Renal pelvis (tissue), 4 donors: ENCODE measurements around the gene CPD. TPM values are rescaled to one million over a fixed set of nuclear protein-coding genes. Genes with fewer than 3 reads are reported as not detected.
A peak's percentile ranks its signal among the peaks of the same experiment; 100 is the strongest.
"Not testable (repeated sequence)": the region's sequence is repeated elsewhere in the genome, so short reads cannot be mapped to it uniquely, and the experiment has no call there.

Experiments used
- DNase-seq: peaks from one replicate; pipeline ENCODE4 v3.0.0-alpha.2; 2013
- polyA plus RNA-seq, 3 donors: library from polyadenylated mRNA; unstranded; fragments of 120-200 nt; gene quantifications; one replicate each; pipeline ENCODE4 v1.2.1, GENCODE V29; 2013; ENCODE audit not compliant: insufficient read length in 3 of 3

Gene CPD
- polyA plus RNA-seq, 3 donors, result 86.8 to 91.6 (median 88.9) TPM

GRCh38 chr17:30422171-30422570 lies 43.4 kb downstream of the CPD start:
- DNase-seq, result no peak

GRCh38 chr17:30424471-30424870 lies 45.7 kb downstream of the CPD start:
- no peak for DNase-seq

GRCh38 chr17:30426292-30426691 lies 47.6 kb downstream of the CPD start:
- DNase-seq, result no peak

DNA sequence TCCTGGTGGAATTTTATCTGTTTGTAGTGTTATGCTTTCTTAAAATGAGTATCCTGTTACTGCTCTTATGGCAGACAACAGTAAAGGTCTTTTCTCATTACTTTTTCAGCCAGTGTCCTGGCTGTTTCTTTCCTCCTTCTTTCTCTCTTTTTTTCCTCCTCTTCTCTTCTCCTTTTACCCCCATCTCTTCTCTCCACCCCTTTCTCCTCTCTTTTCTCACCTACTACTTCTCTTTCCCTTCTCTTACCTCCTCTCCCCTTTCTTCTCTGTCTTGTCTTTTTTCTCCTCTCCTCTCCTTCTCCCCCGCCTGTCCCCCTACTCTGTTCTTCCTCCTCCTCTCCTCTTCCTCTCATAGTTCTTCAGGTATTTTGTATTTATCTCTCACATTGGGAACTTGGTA lies 48.9 kb downstream of the CPD start:
- no peak for DNase-seq

DNA sequence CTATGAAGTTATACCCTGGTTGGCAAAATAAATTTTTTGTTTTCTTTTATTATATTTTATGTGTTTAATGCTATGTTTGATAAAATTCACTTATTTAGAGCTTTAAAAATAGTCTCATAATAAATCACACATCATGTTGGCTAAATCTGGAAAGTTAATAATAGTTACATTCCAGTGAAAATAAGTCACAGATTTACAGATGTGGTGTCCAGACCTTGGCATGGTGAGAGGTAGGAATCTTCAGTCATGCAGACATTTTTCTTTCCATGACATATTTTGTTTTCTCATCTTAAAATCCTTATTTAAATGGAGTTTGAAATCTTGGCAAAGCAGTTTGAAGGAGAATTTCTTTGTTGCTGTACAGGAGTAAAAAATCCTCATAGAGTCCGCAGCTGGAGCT lies 50.4 kb downstream of the CPD start:
- no peak for DNase-seq

DNA sequence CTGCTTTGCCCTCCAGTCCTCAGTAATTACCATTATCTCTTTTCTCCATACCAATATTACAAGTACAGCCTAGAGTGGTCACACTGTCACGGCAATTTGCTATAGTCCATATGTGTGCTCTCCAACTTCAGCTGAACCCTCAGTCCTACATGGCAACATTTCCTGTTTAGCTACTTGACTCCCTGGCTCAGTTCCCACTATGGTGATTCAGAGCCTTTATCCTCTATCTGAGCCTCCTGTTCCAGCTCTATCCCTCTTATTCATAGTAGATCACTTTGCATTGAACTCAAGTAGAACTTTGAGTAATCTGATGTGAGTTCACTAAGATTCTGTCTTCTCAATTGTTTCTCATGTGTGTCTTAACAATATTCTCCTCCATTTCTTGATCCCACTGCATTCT lies 54.8 kb downstream of the CPD start:
- no peak for DNase-seq

DNA sequence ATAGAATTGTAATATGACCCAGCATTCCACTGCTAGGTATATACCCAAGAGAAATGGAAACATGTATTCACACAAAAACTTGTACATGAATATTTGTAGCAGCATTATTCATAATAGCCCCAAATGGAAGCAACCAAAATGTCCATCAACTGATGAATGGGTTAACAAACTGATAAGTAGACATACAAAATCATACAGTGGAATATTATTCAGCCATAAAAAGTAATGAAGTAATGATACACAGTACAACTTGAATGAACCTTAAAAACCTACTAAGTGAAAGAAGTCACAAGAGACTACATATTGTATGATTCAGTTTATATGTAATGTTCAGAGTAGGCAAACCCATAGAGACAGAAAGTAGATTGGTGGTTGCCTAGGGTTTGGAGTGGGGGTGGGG lies 58.0 kb downstream of the CPD start:
- no peak for DNase-seq

DNA sequence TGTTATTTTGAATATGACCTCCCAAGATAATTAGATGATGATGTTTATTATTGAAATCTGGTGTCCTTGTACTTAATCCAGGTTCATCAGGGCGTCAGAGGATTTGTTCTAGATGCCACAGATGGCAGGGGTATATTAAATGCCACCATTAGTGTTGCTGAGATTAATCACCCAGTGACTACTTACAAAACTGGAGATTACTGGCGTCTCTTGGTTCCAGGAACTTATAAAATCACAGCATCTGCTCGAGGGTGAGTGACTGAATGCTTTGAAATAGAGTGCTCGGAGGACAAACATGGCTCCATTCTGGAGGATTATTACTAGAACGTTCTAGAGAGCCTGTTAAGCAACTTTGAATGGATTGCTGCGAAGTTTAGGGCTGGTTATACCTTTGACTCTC lies 65.0 kb downstream of the CPD start:
- DNase-seq, result no peak

- DNase-seq, result not testable (repeated sequence)
These were observed 67.9 kb downstream of the CPD start for GRCh38 chr17:30446640-30447039.

DNA sequence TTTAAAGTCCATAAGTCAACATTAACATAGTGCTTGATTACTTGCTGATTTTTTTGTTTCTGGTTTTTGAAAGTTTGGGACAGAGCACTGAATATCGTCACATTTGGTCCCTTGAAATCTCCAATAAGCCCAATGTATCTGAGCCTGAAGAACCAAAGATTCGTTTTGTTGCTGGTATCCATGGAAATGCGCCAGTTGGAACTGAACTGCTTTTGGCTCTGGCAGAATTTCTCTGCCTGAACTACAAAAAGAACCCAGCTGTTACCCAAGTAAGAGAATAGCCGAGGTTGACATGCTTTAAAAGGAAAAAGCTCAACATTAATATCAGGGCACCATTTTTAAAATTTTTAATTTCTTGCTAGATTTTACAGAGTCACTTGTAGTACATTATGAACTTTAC lies 70.8 kb downstream of the CPD start:
- DNase-seq, result no peak

- no peak for DNase-seq
These were observed 71.6 kb downstream of the CPD start for GRCh38 chr17:30450125-30451027.

GRCh38 chr17:30454635-30455034 lies 75.9 kb downstream of the CPD start:
- no peak for DNase-seq

DNA sequence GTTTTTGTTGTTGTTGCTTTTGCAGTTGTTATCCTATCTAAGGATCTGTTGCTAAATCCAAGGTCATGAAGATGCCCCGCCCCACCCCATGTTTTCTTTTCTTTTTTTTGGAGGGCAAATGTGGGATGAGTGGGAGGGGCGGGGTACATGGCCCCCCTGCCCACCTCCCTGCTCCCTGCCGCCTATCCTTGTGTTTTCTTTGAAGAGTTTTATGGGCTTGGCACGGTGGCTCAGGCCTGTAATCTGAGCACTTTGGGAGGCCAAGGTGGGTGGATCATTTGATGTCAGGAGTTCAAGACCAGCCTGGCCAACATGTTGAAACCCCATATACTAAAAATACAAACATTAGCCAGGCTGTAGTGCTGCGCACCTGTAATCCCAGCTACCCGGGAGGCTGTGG lies 79.6 kb downstream of the CPD start:
- no peak for DNase-seq

DNA sequence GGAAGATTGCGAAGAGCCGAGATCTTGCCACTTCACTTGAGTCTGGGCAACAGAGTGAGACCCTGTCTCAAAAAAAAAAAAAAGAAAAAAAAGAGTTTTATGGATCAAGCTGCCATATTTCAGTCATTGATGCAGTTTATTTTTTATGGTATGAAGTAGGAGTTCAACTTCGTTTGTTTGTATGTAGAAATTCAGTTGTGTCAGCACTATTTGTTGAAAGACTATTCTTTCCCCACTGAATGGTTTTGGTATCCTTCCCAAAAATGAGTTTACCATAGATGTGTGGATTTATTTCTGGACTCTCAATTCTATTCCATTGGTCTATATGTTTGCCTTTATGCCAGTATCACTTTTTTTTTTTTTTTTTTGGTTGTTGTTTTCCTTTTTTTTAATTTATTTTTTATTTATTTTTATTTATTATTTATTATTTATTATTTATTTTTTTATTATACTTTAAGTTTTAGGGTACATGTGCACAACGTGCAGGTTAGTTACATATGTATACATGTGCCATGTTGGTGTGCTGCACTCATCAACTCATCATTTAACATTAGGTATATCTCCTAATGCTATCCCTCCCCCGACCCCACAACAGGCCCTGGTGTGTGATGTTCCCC lies 80.2 kb downstream of the CPD start:
- DNase-seq, result not testable (repeated sequence)

DNA sequence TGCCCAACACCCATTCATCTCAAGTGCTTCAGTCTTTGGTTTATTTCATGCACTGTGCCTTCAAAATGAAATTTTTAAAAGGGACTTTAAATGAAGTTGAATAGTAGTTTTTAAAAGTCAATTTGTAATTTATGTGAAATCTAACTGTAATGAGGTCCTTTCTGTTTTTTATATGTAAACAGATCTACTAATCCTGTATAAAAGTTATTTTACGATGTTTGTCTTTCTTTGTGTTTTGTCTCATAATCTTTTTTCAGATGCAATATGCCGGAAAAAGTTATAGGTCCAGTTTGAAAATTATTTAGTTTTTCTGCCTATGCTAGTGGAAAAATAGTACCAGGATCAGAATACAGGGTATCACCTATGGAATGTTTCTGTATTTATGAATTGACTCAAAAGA lies 89.7 kb downstream of the CPD start:
- no peak for DNase-seq

- no peak for DNase-seq
These were observed 93.6 kb downstream of the CPD start for GRCh38 chr17:30472238-30472890.

DNA sequence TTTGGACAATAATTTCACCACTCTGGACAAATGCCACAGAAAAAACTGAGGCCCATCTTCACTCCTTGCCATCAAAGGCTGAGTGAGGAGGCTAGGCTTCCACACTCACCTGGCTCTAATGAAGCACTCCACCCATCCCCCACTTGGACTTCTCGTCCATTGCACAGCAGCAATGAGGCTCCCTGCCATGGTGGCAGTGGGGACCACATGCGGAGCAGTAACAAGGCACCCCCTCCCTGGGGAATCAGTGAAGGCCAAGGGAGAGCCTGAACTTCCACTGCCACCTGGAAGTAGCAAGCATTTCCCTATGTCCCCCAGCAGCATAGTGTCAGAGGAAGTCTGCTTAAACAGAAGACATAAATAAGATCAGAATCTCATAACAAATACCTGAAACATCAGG lies 96.5 kb downstream of the CPD start:
- DNase-seq, result no peak

DNA sequence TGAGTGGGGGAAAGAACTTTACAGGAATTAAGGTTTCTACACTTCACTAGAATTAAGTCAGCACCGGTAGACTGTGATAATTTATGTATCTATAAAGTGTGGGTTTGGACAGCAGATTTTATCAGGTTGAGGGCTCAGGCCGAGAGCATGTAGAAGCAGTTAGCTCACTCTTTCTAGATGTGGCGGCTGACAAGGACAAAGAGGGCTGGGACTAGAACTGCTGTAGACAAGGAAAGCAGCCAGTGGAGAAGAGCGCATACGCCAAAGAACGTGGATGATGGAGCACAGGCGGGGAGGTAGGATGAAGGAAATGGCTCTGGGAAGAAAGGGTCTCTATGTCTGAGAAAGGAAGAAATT lies 98.0 kb downstream of the CPD start:
- DNase-seq, result no peak

DNA sequence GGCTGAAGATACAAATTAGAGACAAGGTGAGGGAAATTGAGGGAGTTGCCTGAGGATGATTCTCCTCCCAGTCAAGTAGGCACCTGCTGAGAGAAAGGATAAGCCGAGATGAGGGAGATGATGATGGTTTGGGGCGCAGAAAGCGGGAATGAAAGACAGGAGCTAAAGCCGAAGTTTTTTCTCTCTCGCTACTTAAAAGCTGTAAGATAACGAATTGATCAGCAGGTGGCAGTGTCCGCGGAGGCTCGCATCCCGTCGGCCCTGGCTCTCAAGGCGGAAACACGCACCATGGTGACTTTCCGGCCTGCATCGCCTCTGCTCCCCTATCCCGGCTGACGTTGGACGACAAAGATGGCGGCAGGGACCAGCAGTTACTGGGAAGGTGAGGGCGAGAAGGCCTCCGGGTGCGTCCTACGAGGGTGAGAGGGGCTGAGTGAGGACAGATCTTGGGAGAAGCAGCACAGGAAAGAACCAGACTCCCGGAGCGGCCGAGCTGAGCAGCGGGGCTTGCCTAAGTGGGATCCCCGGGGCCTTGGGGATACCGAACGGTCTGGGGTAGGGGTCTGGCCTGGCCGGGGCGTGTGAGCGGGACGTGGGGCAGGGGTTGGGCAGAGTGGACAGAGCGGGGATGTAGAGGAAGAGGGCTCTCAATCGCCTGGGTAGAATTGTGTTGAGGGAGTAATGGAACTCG lies 98.5 kb downstream of the CPD start, which contains the start of gene GOSR1:
TSS of gene GOSR1 (plus strand) at position 326 of the 691 bp plus-strand sequence. CDS start at position 352, 26 bp downstream.
- peak; percentile 96 for DNase-seq

DNA sequence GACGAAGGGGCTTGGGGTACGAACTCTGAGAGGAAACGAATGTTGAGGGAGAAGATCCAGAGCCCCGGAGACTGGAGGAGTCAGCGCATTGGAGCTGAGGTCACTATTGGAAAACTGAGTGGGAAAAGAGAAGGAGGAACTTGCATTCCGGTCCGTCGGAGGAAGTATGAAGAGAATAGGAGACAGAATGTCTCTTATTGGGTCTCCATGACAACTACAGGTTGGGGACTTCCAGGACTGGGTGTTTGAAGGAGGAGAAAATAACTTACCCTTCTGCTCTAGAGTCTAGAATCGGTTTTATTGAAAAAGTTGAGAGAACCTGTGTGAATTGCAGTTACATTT lies 99.0 kb downstream of the CPD start:
- DNase-seq, result no peak

DNA sequence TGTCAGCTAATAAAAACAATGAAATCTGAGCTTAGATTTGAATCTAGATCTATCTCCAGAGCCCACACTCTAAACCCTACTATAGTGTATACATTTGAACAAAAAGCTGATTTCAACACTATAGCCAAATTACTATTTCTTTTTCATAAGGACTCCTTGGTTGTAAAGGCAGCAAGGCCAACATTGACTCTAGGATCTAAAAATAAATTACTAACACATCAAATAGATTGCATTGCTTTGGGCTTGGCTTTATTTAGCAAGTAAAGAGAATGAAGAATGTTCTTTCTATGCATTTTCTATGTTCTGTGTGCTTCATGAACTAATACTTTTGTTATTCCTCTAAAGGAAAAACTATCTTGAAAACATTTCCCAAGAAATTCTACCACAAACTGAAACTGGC lies 103.8 kb downstream of the CPD start:
- DNase-seq, result no peak

- DNase-seq, result no peak
These were observed 104.4 kb downstream of the CPD start for GRCh38 chr17:30483159-30483558.

GRCh38 chr17:30493780-30494179 lies 115.1 kb downstream of the CPD start:
- no peak for DNase-seq
